ENCODE results near the gene MEAK7. TPM values are rescaled to one million over a fixed set of nuclear protein-coding genes. Genes with fewer than 3 reads are reported as not detected.

Gene MEAK7
- polyA plus RNA-seq, 4 donors, result 18.7 to 21.7 (median 19.2) TPM

DNA sequence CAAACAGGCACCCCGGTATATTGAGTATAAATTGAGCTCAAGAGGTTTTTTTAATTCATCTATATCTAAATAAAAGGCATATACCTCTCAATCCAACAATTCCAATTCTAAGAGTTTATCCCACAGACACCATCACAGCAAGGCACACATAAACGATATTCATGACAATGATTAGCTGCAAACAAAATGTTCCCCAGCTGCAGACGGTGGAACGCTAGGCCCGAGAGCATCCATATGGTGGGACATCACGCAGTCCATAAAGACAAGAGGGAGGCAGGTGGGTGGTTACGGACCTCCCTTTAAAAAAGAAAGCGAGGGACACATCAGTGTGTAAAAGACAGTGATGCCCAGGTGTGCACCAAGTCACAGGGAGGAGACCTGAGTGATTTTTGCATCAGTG lies 28.1 kb downstream of the MEAK7 start:
- no peak for DNase-seq (ENCODE audit: low read depth in 4 of 4, low spot score in 3 of 4)

DNA sequence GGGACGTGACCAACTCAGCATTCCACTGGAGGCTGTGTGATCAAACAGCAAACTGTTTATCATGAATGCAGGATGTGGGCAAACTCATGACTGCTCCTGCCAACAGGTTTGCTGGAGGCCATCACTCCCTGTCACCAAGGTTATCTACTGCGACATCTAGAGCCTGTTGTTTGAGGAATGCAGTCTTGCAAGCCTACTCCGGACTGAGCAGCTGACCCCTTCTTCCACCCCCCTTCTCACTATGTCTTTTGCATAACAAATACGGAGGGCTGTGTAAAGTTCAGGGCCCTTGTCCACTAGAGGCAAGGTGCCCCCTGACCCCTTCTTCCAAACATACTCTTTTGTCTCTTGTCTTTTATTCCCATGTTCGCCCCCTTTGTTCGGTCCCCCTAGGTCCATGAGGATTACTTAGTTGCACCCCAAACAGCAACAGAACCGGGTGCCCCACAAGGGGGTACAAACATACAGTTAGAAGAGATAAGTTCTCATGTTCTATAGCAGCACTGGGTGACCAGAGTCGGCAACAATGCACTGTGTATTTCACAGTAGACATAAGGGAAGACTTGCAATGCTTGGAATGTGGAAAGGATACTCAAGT lies 28.7 kb downstream of the MEAK7 start:
- no peak for DNase-seq (ENCODE audit: low read depth in 4 of 4, low spot score in 3 of 4)

DNA sequence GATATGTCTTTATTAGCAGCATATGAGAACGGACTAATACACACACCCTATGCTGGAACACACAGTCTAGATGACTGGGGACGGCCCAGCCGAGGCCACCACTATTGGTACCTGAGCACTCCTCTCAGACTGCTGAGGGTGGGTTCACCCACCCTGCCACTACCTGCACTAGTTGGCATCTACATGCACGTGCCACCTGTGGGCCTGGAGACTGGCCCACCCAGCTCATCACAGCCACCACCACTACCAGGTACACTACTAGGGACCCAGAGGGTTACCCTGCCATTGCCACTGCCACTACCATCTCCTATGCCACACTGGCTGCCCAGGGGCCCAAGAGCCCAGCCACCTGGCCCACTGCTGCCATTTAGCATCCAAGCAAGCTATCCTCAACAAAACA lies 32.5 kb downstream of the MEAK7 start:
- DNase-seq (ENCODE audit: low read depth in 4 of 4, low spot score in 3 of 4), result no peak

DNA sequence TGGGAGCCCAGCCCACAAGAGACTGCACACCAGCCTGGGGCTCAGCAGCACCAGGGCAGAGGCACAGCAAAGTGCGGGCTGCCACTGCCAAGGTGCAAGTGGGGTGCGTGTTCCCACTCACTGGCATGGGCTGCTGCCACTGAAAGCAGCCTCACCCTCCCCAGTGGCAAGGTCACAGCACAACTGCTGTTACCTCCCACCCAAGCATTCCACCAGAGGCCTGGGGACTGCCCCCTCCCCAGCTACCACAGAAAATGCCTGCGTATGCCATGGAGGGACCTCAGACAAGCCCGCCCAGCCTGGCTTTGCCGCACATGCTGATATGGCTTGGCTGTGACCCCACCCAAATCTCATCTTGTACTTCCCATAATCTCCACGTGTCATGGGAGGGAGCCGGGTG lies 33.1 kb downstream of the MEAK7 start:
- DNase-seq (ENCODE audit: low read depth in 4 of 4, low spot score in 3 of 4), result no peak

DNA sequence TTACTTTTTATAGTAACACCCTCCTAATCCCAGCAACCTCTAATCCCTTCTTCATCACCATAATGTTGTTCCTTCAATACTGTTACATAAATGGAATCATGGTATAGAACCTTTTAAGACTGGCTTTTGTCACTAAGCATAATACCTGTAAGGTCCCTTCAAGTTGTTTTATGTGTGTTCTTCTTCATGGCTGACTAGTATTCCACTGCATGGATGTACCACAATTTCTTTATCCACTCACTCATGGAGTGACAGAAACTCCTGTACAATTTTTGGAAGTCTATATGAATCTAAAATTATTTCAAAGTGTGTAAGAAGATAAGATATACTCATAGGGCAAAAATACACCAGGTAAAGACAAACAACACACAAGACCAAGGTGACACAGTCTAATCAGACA lies 36.8 kb downstream of the MEAK7 start:
- DNase-seq (ENCODE audit: low read depth in 4 of 4, low spot score in 3 of 4), result no peak

DNA sequence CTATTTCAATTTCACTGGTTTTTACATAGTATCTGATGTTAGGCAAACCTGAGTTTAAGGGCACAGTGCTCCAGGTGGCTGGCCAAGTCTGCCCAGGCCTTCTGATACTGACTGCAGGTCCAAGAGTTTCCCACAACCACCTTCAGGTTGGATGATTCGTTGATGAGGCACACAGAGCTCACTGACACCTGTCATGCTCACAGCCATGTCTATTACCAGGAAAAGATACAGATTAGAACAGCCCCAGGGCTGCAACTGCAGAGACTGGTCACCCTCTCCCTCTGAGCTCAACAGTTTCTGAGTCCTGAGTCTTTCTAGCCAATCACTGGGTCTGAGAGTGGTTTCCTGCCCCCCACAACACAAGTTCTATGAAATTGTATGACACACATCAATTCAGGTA lies 37.2 kb downstream of the MEAK7 start:
- no peak for DNase-seq (ENCODE audit: low read depth in 4 of 4, low spot score in 3 of 4)

DNA sequence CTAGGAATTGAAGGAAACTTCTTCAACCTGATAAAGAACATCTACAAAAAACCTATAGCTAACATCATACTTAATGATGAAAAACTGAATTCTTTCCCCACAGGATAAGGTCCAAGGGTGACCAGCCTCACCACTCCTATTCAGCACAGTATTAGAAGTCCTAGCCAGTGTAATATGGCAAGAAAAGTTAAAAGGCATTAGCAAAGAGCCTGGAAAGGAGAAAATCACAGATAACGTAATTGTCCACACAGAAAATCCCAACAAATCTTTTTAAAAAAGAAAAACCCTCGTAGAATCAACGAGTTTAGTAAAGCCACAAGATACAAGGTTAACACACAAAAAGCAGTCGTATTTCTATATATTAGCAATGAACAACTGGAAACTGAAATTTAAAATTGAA lies 37.8 kb downstream of the MEAK7 start:
- no peak for DNase-seq (ENCODE audit: low read depth in 4 of 4, low spot score in 3 of 4)

DNA sequence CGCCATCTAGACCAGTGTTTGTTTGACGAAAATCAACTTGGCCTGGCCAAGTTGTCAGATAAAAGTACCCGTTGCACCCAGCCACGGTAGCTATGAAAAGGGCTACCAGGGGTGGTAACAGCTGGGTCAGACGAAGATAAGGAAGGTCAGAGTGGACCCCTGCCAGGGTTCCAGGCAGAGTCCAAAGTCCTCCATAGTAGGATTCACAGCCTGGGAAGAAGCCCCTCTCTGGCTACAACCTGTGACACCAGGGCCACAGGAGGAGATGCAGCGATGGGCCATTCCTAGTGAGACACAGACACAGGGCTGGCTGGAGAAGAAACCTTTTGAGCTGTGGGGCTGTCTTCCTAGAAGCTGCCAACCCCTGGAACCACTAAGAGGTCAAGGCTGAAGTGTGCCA lies 39.3 kb downstream of the MEAK7 start:
- DNase-seq (ENCODE audit: low read depth in 4 of 4, low spot score in 3 of 4), result no peak

DNA sequence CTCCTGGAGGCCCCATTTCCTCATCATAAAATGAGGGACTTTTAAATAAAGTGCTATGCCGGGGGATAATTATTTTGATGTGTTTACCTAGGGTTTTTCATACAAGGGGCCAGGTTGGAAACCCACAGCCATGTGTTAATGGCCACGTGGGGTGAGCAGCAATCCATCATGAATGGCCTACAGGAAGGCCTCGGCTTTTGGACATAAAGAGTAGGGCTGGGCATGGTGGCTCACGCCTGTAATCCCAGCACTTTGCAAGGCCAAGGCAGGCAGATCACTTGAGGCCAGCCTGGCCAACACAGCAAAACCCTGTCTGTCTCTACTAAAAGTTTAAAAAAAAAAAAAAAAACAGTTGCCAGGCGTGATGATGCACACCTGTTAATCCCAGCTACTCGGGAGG lies 40.3 kb downstream of the MEAK7 start:
- DNase-seq (ENCODE audit: low read depth in 4 of 4, low spot score in 3 of 4), result no peak

DNA sequence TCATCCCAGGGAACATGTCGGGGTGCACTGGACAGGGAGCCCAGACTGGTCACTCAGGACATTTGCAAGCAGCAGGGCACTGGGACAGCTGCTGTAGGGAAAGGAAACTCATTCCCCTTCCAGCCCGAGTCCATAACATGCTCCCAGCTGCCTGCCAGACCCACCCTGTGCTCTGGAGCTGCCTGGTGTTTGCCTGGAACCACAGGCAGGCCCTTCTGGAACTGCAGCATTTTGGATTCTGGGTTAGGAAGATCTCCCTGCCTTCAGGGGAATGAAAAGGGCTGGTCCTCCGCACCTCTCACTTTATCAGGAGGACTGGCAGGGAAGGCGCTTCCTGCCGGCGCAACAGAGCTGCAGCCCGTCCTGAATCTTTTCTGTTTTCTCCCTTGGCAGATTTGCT lies 41.2 kb downstream of the MEAK7 start:
- DNase-seq (ENCODE audit: low read depth in 4 of 4, low spot score in 3 of 4), result no peak

DNA sequence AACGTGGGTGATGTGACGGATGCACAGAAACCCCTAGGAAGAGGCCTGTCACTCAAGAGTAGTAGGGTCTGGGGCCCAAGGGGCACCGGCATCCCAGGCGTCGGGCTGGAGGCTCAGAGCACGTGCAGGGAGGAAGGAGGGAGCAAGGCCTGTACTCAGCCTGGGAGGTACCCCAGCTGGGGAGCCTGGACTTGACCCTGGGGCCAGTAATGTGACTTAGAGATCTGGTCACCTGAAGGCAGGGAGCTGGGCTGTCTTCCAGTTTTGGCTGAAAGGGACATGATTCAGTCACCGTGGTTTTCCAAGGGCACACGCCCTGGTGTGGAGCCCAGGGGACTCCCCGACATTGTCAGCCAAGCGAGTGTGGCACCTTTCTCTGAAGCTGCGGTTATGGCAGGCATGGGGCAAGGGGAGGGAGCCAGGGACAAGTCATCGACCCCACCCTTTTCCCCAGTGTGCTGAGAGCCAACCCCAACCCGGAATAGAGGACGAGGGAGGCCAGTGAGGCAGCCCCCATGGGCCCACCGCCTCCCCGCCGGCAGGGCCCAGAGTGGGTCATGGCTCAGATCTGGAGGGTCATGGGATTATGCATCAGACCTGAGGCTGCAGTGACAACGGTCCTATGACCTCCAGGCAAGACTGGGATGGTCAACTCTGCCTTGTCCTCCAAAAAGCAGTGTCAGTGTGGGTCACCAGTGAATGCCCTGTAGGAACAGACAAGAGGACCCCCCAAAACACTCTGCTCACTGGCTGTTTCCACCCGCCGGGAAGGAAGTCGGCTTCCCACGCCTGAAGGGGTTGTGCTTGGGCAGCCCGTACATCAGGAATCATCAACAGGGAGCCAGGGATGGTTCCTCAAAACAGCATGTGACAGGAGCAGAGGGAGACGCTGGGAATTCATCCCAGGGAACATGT lies 41.9 kb downstream of the MEAK7 start:
- no peak for DNase-seq (ENCODE audit: low read depth in 4 of 4, low spot score in 3 of 4)

DNA sequence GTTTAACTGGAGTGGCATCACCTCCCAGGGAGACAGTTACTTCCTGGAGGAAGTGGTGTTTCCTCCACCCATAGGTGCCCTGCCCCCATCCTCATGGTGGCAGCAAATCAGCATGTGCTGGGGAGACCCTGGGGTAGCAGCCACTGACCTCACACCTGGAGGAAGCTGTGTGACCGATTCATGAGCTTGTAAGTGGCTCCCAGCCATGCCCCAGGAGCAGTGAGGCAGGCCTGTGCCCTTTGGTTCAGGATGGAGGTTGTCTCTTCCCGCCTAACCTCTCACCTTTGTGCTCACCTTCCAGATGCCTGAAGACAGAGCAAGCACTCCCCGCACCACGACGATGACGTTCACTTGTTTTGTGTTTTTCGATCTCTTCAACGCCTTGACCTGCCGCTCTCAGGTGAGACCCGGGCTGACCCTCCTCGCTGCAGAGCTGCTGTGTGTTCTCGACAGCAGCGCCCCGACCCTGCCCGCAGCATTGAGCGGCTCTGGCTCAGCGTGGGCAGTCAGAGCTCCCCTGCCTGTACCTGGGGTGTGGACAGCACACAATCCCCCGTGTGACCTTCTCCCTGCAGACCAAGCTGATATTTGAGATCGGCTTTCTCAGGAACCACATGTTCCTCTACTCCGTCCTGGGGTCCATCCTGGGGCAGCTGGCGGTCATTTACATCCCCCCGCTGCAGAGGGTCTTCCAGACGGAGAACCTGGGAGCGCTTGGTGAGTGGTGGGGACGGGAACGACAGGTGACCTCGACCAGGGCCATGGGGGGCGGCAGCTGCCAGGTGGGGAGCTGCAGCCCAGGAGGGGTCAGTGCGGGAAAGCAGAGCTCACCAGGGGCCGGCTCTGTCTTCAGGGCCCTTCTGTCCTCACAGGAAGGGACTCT lies 42.8 kb downstream of the MEAK7 start:
- DNase-seq (ENCODE audit: low read depth in 4 of 4, low spot score in 3 of 4), result no peak

DNA sequence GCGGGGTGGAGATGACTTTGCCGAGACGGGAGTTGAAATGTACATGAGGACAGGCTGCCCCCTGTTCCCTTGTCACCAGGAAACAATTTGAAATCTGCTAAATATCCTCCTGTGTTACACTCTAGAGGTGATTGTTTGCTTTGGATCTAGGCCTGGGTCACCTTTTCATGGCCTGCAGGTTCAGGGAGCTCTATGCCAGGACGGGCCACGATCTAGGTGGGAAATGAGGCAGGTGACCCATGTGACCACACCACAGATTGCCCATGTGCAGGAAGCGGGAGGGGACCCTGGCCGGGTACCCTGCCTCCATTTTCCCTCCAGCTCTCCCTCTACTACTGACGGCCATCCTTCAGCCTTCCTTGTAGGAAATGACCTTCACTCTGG lies 43.4 kb downstream of the MEAK7 start:
- no peak for DNase-seq (ENCODE audit: low read depth in 4 of 4, low spot score in 3 of 4)

DNA sequence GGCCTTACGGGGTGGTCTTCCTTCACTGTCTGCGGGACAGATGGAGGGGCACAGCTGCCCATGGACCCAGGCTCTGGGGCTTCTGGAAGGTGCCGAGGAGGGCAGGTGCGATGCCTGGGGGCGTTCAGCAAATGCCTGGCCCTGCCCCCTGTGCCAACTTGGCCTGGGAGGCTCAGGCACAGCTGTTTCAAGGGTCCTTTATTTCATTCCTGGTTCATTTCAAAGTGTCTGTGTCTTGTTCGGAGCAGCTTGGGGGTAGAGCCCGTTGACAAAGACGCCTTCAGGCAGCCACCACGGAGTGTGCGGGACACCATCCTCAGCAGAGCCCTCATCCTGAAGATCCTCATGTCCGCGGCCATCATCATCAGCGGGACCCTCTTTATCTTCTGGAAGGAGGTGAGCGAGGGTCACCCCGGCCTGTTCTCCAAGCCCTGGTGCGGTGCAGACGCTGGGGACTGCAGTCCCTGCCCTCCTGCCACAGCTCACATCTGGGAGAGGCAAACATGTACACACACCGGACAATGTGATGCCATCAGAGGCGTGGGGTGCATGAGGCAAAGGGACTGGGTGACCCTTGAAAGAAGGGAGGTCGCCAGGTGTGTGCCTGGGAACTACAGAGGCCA lies 43.9 kb downstream of the MEAK7 start:
- no peak for DNase-seq (ENCODE audit: low read depth in 4 of 4, low spot score in 3 of 4)

DNA sequence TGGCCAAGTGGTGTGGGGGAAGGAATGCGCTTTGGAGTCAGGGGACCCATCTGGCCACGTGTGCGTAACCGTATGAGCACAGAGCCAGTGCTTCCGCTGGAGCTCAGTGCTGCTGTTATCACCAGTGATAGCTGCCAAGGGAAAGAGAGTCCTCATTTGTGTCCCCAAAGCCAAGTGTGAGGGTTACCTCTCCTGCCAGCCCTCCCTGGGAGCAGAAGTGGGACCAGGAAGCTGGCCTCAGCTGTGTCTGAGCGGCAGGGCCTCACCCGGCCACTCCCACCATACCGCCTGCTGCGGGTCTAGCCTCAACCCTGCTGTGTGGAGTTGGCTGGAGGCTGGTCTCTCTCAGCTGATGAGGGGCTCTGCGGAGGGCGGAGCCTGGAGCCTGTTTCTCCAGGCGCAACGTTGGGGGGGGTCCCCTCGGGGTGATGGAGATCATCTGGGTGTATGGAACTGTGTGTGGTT lies 44.5 kb downstream of the MEAK7 start:
- DNase-seq (ENCODE audit: low read depth in 4 of 4, low spot score in 3 of 4), result no peak

DNA sequence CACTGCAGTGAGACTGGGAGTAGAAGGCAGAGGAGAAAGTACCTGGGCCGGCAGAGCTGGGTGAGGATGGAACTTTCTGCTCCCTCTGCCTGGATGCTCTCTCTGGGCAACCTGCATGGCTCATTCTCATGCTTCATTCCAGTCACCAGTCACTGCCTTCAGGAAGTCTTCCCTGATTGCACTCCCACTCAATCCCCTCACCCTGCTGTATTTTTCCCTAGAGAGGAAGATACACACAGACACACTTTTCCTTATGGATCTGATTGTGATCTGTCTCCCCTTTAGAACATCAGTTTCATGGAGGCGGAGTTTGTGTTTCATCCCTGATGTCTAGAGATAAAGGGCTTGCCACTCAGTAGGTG lies 44.9 kb downstream of the MEAK7 start:
- no peak for DNase-seq (ENCODE audit: low read depth in 4 of 4, low spot score in 3 of 4)

DNA sequence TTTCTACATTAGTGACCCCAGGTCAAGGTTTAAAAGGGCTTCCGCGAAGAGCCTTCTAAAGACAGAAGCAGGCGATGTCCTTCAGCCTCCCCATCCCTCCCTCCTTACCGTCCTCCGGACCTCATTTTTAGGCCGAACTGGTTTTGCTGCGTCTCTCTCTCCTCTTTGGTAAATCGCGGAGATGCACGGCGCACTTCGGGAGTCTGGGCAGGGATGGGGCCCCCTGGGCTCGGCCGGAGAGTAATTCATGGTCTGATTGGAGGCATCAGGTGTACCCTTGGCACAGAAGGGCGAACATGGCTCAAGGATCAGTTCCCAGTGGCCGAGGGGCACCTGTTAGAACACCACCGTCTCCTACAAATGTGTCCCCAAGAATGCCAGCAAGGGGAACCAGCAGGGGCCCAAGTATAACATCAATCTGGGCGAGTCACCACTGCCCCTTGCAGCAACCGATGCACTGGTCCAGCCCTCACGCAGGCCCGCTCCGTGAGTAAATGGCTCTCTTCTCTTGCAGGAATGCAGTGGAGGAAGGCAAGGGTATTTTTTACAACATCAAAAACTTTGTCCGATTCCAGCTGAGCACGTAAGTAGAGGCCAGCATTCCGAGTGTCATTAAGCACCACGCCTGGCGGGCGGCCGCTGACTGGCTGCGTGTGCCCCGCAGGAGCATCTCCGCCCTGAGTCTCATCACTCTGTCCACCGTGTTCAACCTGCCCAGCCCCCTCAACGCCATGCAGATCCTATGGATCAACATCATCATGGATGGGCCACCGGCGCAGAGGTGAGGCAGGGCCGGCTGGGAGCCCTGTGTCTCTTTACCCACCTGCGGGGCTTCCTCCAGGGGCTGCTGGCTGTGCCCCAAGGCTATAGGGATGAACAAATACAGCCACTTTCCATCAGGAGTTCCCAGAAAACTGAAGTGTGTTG lies 45.6 kb downstream of the MEAK7 start:
- DNase-seq (ENCODE audit: low read depth in 4 of 4, low spot score in 3 of 4), result no peak

DNA sequence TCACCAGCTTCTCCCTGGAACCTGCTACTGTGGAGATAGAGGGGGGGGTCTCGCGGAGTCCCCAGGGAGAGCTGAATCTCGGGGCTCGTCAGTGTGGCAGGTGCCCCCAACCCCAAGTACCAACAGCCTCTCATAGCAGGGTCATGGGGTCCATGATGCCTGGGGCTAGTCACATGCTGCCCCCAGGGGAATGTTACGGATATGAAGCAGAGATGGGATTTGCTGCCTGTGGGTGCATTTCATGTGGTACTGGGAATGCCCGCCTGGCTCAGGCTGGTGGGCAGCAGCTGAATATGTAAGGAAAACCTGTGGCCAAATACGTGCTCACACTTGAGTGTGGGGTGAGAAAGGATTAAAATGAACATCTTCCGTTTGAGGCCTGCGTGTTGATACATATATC lies 49.4 kb downstream of the MEAK7 start:
- no peak for DNase-seq (ENCODE audit: low read depth in 4 of 4, low spot score in 3 of 4)
